HepG2 (cell line): ENCODE data around the gene RASA2. TPM values are rescaled to one million over a fixed set of nuclear protein-coding genes. Genes with fewer than 3 reads are reported as not detected.

ENCODE experiments used
- ATF1 ChIP-seq: IDR thresholded peaks from 2 replicates; pipeline ENCODE4 v1.6.1; 2016; ENCODE audit warnings: mild to moderate bottlenecking, control low read depth
- CBX1 ChIP-seq: IDR thresholded peaks from one replicate; pipeline ENCODE4 v1.6.1; 2016; ENCODE audit warnings: antibody characterized with exemption, low read depth
- CCAR2 ChIP-seq: fragments of 200-400 bp; formaldehyde crosslinking; optimal IDR thresholded peaks from 2 replicates; pipeline ENCODE3; 2018; ENCODE audit warnings: low read depth, mild to moderate bottlenecking, low read length, moderate library complexity
- CTCF ChIP-seq: sonication (generic); formaldehyde crosslinking; IDR thresholded peaks from 2 replicates; pipeline ENCODE4 v1.5.0; 2020; ENCODE audit warnings: mild to moderate bottlenecking, missing genetic modification reagents, moderate library complexity
- FOSL2 ChIP-seq: sonication (generic); formaldehyde crosslinking; IDR thresholded peaks from 2 replicates; pipeline ENCODE4 v1.4.0; 2020; ENCODE audit warnings: missing genetic modification reagents
- GRHL1 ChIP-seq: sonication (generic); formaldehyde crosslinking; conservative IDR thresholded peaks from 2 replicates; pipeline ENCODE4 v1.8.0; 2022; ENCODE audit warnings: missing genetic modification reagents
- IRF2 ChIP-seq: IDR thresholded peaks from 2 replicates; pipeline ENCODE4 v1.6.1; 2018; ENCODE audit warnings: missing genetic modification reagents, missing compliant biosample characterization
- JUND ChIP-seq: sonication (generic); formaldehyde crosslinking; IDR thresholded peaks from 2 replicates; pipeline ENCODE4 v1.8.0; 2022; ENCODE audit warnings: mild to moderate bottlenecking, missing genetic modification reagents
- KLF16 ChIP-seq, 2 experiments: sonication (generic) in 1 of 2; formaldehyde crosslinking in 1 of 2; IDR thresholded peaks; 2 replicates each; pipeline versions ENCODE4 v1.6.1 to v1.8.0; 2016 to 2023; ENCODE audit warnings: missing genetic modification reagents in 2 of 2, missing compliant biosample characterization in 1 of 2
- MZF1 ChIP-seq: sonication (generic); formaldehyde crosslinking; IDR thresholded peaks from 2 replicates; pipeline ENCODE4 v1.8.1; 2023; ENCODE audit warnings: mild to moderate bottlenecking, missing genetic modification reagents, borderline replicate concordance
- NFE2 ChIP-seq: sonication (generic); formaldehyde crosslinking; IDR thresholded peaks from 2 replicates; pipeline ENCODE4 v1.4.0; 2020; ENCODE audit warnings: missing genetic modification reagents
- SKIL ChIP-seq: sonication (generic); formaldehyde crosslinking; IDR thresholded peaks from 2 replicates; pipeline ENCODE4 v1.8.0; 2022; ENCODE audit warnings: missing genetic modification reagents, mild to moderate bottlenecking, moderate library complexity, borderline replicate concordance
- STAG1 ChIP-seq: sonication (generic); formaldehyde crosslinking; IDR thresholded peaks from 2 replicates; pipeline ENCODE4 v1.4.0; 2020; ENCODE audit warnings: missing genetic modification reagents
- STAT5B ChIP-seq: sonication (generic); formaldehyde crosslinking; IDR thresholded peaks from 2 replicates; pipeline ENCODE4 v1.4.0; 2020; ENCODE audit warnings: missing genetic modification reagents
- THAP11 ChIP-seq: IDR thresholded peaks from 2 replicates; pipeline ENCODE4 v1.6.1; 2016; ENCODE audit warnings: missing biosample characterization, missing genetic modification reagents
- ZGPAT ChIP-seq: IDR thresholded peaks from 2 replicates; pipeline ENCODE4 v1.6.1; 2016; ENCODE audit warnings: mild to moderate bottlenecking
- ZNF263 ChIP-seq: sonication (generic); formaldehyde crosslinking; IDR thresholded peaks from 2 replicates; pipeline ENCODE4 v1.4.0; 2020; ENCODE audit warnings: missing genetic modification reagents
- ZNF432 ChIP-seq: sonication (generic); formaldehyde crosslinking; IDR thresholded peaks from 2 replicates; pipeline ENCODE4 v1.5.0; 2020; ENCODE audit warnings: missing genetic modification reagents, mild to moderate bottlenecking, borderline replicate concordance
- ZNF558 ChIP-seq: sonication (generic); formaldehyde crosslinking; IDR thresholded peaks from 2 replicates; pipeline ENCODE4 v1.9.0; 2022; ENCODE audit warnings: mild to moderate bottlenecking, missing genetic modification reagents, borderline replicate concordance
- ZNF577 ChIP-seq: sonication (generic); formaldehyde crosslinking; IDR thresholded peaks from 2 replicates; pipeline ENCODE4 v1.4.0; 2020; ENCODE audit warnings: mild to moderate bottlenecking, low read depth, missing genetic modification reagents, borderline replicate concordance
- ZNF607 ChIP-seq: sonication (generic); formaldehyde crosslinking; IDR thresholded peaks from 2 replicates; pipeline ENCODE4 v1.5.1; 2020; ENCODE audit warnings: missing genetic modification reagents, mild to moderate bottlenecking, borderline replicate concordance
- ZNF652 ChIP-seq: IDR thresholded peaks from 2 replicates; pipeline ENCODE4 v1.6.1; 2016; ENCODE audit warnings: low read depth, borderline replicate concordance
- ZNF766 ChIP-seq: sonication (generic); formaldehyde crosslinking; IDR thresholded peaks from 2 replicates; pipeline ENCODE4 v1.5.0; 2020; ENCODE audit warnings: missing genetic modification reagents, borderline replicate concordance
- ZNF776 ChIP-seq: sonication (generic); formaldehyde crosslinking; IDR thresholded peaks from 2 replicates; pipeline ENCODE4 v1.4.0; 2020; ENCODE audit warnings: mild to moderate bottlenecking, missing genetic modification reagents
- polyA plus RNA-seq, 8 experiments: library from polyadenylated mRNA; depleted of rRNA in 3 of 8; stranded (reverse) in 7 of 8; unstranded in 1 of 8; fragments of >200 nt; fragmentation: Illumina TruSeq in 4 of 8; extraction: Trizol in 4 of 8; gene quantifications; 2 replicates each; pipeline versions ENCODE4 v1.2.1 to v1.2.3, GENCODE V29; 2011 to 2016; ENCODE audit warnings: low read depth in 4 of 8, missing spikeins in 1 of 8, mixed read lengths in 1 of 8; ENCODE audit not compliant: insufficient read depth in 1 of 8
- total RNA-seq, 5 experiments: library from RNA; depleted of rRNA; stranded (reverse); fragments of >200 nt; fragmentation: Illumina TruSeq; extraction: Trizol; gene quantifications; 2 replicates each; pipeline ENCODE4 v1.2.3, GENCODE V29; 2016; ENCODE audit warnings: low read depth in 1 of 5

RASA2 gene
- total and polyA plus RNA-seq, 2 of the 13 experiments (the other 11 are each of a cell fraction or from before 2014, with no cell fraction given) = 5.4 to 8.5 TPM

- TF ChIP-seq CBX1 = no peak
- TF ChIP-seq IRF2 (CRISPR knock-in tag) = 0 out of 2 replicates have a peak, but pooled peaks have one; percentile 45
- no peak for TF ChIP-seq CCAR2
- no peak for TF ChIP-seq KLF16 (CRISPR knock-in tag; IDR thresholded peaks at IDR 0.05)
- TF ChIP-seq MZF1 (CRISPR knock-in tag) = no peak
- TF ChIP-seq ATF1 (CRISPR knock-in tag) = no peak
- no peak for TF ChIP-seq ZNF652
- TF ChIP-seq SKIL (CRISPR knock-in tag) = no peak
- TF ChIP-seq FOSL2 (CRISPR knock-in tag) = peak; percentile 98
- TF ChIP-seq JUND (CRISPR knock-in tag) = peak; percentile 85
- peak; percentile 81 for TF ChIP-seq CTCF
- no peak for TF ChIP-seq ZNF577 (CRISPR knock-in tag)
- TF ChIP-seq ZNF607 (CRISPR knock-in tag) = no peak
- no peak for TF ChIP-seq ZGPAT (CRISPR knock-in tag)
- TF ChIP-seq STAG1 = peak; percentile 78
- no peak for TF ChIP-seq ZNF766 (CRISPR knock-in tag)
- no peak for TF ChIP-seq ZNF263 (CRISPR knock-in tag)
- TF ChIP-seq NFE2 (CRISPR knock-in tag) = no peak
- peak; percentile 72 for TF ChIP-seq THAP11 (CRISPR knock-in tag)
- TF ChIP-seq ZNF776 = no peak
- TF ChIP-seq ZNF432 (CRISPR knock-in tag) = no peak
- TF ChIP-seq GRHL1 (CRISPR knock-in tag) = no peak
- no peak for TF ChIP-seq STAT5B
- TF ChIP-seq ZNF558 (CRISPR knock-in tag) = no peak
Measured at GRCh38 chr3:141441381-141442364, 45.2 kb upstream of the RASA2 start (continued).
